CD14-positive monocyte (primary cell): ENCODE measurements around the gene LNX2. TPM values are rescaled to one million over a fixed set of nuclear protein-coding genes. Genes with fewer than 3 reads are reported as not detected.

Experiments
- DNase-seq, 3 donors: peaks; one replicate each; pipeline ENCODE4 v3.0.0-alpha.2; 2011 to 2022
- H2AFZ ChIP-seq: 2 replicates; pipeline ENCODE4 v1.6.0; 2012; ENCODE audit warnings: mild to moderate bottlenecking, low read depth, low read length, inconsistent platforms; ENCODE audit not compliant: insufficient read depth, poor library complexity, severe bottlenecking
- H3K27ac ChIP-seq, 2 donors: 1 replicate in 1 of 2; 2 replicates in 1 of 2; pipeline ENCODE4 v1.5.1; 2012 to 2013; ENCODE audit warnings: low read length in 2 of 2, control low read depth in 1 of 2, inconsistent platforms in 1 of 2, low read depth in 1 of 2, mild to moderate bottlenecking in 1 of 2
- H3K27me3 ChIP-seq, 2 donors: one replicate each; pipeline versions ENCODE4 v1.6.0 to v1.6.1; 2011 to 2013; ENCODE audit warnings: low read length in 2 of 2; ENCODE audit not compliant: control insufficient read depth in 2 of 2, insufficient read depth in 2 of 2
- H3K36me3 ChIP-seq, 2 donors: replicated peaks in 1 of 2; 1 replicate in 1 of 2; 2 replicates in 1 of 2; pipeline versions ENCODE4 v1.5.1 to v1.6.1; 2012 to 2013; ENCODE audit warnings: low read length in 2 of 2, control low read depth in 1 of 2, inconsistent platforms in 1 of 2, mild to moderate bottlenecking in 1 of 2; ENCODE audit not compliant: insufficient read depth in 2 of 2, control insufficient read depth in 1 of 2
- H3K4me1 ChIP-seq, 2 donors: 1 replicate in 1 of 2; 2 replicates in 1 of 2; pipeline versions ENCODE4 v1.5.1 to v1.6.1; 2012 to 2013; ENCODE audit warnings: low read length in 2 of 2, control low read depth in 1 of 2, inconsistent platforms in 1 of 2, mild to moderate bottlenecking in 1 of 2, moderate library complexity in 1 of 2; ENCODE audit not compliant: insufficient read depth in 2 of 2, control insufficient read depth in 1 of 2
- H3K4me2 ChIP-seq: replicated peaks from 2 replicates; pipeline ENCODE3; 2012; ENCODE audit warnings: low read length, moderate library complexity, mild to moderate bottlenecking; ENCODE audit not compliant: poor library complexity, severe bottlenecking; ENCODE audit errors: extremely low read depth
- H3K4me3 ChIP-seq, 3 experiments: fragments of 200-600 bp in 1 of 3; sonication (generic) in 1 of 3; replicated peaks in 1 of 3; 1 replicate in 2 of 3; 2 replicates in 1 of 3; pipeline ENCODE4 v1.5.1; 2011 to 2013; ENCODE audit warnings: low read length in 3 of 3, mild to moderate bottlenecking in 3 of 3, control low read depth in 2 of 3, low read depth in 2 of 3, inconsistent platforms in 1 of 3, moderate library complexity in 1 of 3
- H3K79me2 ChIP-seq: 2 replicates; pipeline ENCODE4 v1.6.0; 2012; ENCODE audit warnings: mild to moderate bottlenecking, control low read depth, inconsistent platforms, low read length, moderate library complexity; ENCODE audit not compliant: insufficient read depth
- H3K9ac ChIP-seq: 2 replicates; pipeline ENCODE4 v1.6.0; 2017; ENCODE audit warnings: low read length, mild to moderate bottlenecking; ENCODE audit not compliant: insufficient read depth, poor library complexity, severe bottlenecking
- H3K9me3 ChIP-seq, 2 donors: replicated peaks in 1 of 2; 1 replicate in 1 of 2; 2 replicates in 1 of 2; pipeline versions ENCODE4 v1.5.1 to v1.6.1; 2012 to 2013; ENCODE audit warnings: low read length in 2 of 2, control low read depth in 1 of 2; ENCODE audit not compliant: control insufficient read depth in 1 of 2, insufficient read depth in 1 of 2
- H4K20me1 ChIP-seq: 2 replicates; pipeline ENCODE4 v1.6.0; 2012; ENCODE audit warnings: mild to moderate bottlenecking, low read length, control low read depth, moderate library complexity; ENCODE audit not compliant: insufficient read depth
- H3K27ac Mint-ChIP-seq, 7 donors: one replicate each; pipeline ENCODE4 v1.8.0; 2020; ENCODE audit warnings: mild to moderate bottlenecking in 7 of 7, mixed read lengths in 7 of 7, moderate library complexity in 6 of 7, inconsistent platforms in 2 of 7
- H3K27me3 Mint-ChIP-seq, 3 donors: one replicate each; pipeline ENCODE4 v1.8.0; 2021 to 2022; ENCODE audit warnings: low read depth in 3 of 3, mild to moderate bottlenecking in 3 of 3, mixed read lengths in 3 of 3, moderate library complexity in 3 of 3, inconsistent platforms in 1 of 3
- H3K36me3 Mint-ChIP-seq, 2 donors: one replicate each; pipeline ENCODE4 v1.8.0; 2020; ENCODE audit warnings: mixed read lengths in 2 of 2, inconsistent platforms in 1 of 2, mild to moderate bottlenecking in 1 of 2
- H3K4me1 Mint-ChIP-seq: one replicate; pipeline ENCODE4 v1.8.0; 2020; ENCODE audit warnings: mild to moderate bottlenecking, mixed read lengths
- H3K4me3 Mint-ChIP-seq, 2 donors: one replicate each; pipeline ENCODE4 v1.8.0; 2020; ENCODE audit warnings: mild to moderate bottlenecking in 2 of 2, mixed read lengths in 2 of 2, moderate library complexity in 1 of 2
- H3K9me3 Mint-ChIP-seq, 7 donors: one replicate each; pipeline ENCODE4 v1.8.0; 2020 to 2022; ENCODE audit warnings: mixed read lengths in 7 of 7, mild to moderate bottlenecking in 6 of 7, moderate library complexity in 6 of 7, inconsistent platforms in 2 of 7
- CTCF ChIP-seq: fragments of 200-600 bp; IDR thresholded peaks from one replicate; pipeline ENCODE4 v1.8.0; 2022; ENCODE audit warnings: antibody characterized with exemption, mild to moderate bottlenecking
- WGBS: methylation state at CpG from one replicate; pipeline ENCODE4 v1.1.5; 2013; ENCODE audit warnings: missing lambda C conversion rate; ENCODE audit not compliant: insufficient coverage; 5-methylcytosine and 5-hydroxymethylcytosine counted together
- intact Hi-C, 2 donors: fragments of 100-400 bp; cut with micrococcal nuclease; formaldehyde crosslinking; loops; one replicate each; pipeline versions ENCODE4 v1.15.0 to v1.15.1; 2023
- polyA plus RNA-seq, 3 donors: library from polyadenylated mRNA; depleted of rRNA in 1 of 3; unstranded in 2 of 3; stranded (reverse) in 1 of 3; fragments of 300-500 nt in 2 of 3; fragments of >200 nt in 1 of 3; fragmentation: Illumina TruSeq in 2 of 3; gene quantifications; 1 replicate in 2 of 3; 2 replicates in 1 of 3; pipeline ENCODE4 v1.2.3, GENCODE V29; 2012 to 2021

Gene LNX2
- polyA plus RNA-seq, 3 donors = 0.89 to 2.3 (median 1.5) TPM

DNA sequence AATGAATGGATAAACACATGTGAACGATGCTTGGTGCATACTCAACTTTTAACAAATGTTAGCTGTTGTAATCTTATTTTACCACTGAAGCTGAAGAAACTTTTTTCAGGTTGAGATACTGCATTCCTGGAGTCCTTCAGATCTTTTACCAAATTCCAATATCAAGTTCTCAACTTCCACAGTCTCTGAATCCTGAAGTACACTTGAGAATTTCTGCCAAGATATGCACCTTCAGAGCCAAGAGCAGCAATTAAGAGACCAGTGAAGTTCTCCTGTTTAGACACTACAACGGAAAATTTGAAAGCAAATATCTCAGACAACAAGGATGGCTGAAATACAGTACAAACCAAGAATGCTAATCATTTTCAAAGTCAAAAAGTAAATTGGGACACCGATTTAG lies 85.3 kb downstream of the LNX2 start:
- Histone ChIP-seq H3K36me3 (no peaks in the 10 kb centered on the region), H3K79me2 (no peaks in the 10 kb centered on the region), H3K4me3 (no peak overlapping the region), H2AFZ (no peak overlapping the region), H3K4me1 (peaks cover 4 to 8% of the 10 kb centered on the region in 2 donors), H3K4me2 (no peak overlapping the region), H3K27me3 (no peaks in the 10 kb centered on the region), H3K9me3 (no peaks in the 10 kb centered on the region), H3K27ac (no peak overlapping the region), H3K9ac (no peak overlapping the region), H4K20me1 (no peaks in the 10 kb centered on the region)
- H3K36me3 Mint-ChIP-seq = no peaks in the 10 kb centered on the region
- H3K27ac Mint-ChIP-seq = no peak overlapping the region
- peaks cover 6% of the 10 kb centered on the region for H3K4me1 Mint-ChIP-seq
- WGBS = 100% methylated on average over 2 of the region's 3 CpGs
- H3K9me3 Mint-ChIP-seq = no peaks in the 10 kb centered on the region
- H3K27me3 Mint-ChIP-seq = peaks cover 1 to 7% (median 6%) of the 10 kb centered on the region in 3 donors
- no peak for TF ChIP-seq CTCF
- no peak for DNase-seq
- no peak overlapping the region for H3K4me3 Mint-ChIP-seq
- intact Hi-C loops = loop anchor here (5.0 to 10.0 kb wide), 3 partner anchors 143 to 290 kb away; no protein-coding TSS in a partner anchor

DNA sequence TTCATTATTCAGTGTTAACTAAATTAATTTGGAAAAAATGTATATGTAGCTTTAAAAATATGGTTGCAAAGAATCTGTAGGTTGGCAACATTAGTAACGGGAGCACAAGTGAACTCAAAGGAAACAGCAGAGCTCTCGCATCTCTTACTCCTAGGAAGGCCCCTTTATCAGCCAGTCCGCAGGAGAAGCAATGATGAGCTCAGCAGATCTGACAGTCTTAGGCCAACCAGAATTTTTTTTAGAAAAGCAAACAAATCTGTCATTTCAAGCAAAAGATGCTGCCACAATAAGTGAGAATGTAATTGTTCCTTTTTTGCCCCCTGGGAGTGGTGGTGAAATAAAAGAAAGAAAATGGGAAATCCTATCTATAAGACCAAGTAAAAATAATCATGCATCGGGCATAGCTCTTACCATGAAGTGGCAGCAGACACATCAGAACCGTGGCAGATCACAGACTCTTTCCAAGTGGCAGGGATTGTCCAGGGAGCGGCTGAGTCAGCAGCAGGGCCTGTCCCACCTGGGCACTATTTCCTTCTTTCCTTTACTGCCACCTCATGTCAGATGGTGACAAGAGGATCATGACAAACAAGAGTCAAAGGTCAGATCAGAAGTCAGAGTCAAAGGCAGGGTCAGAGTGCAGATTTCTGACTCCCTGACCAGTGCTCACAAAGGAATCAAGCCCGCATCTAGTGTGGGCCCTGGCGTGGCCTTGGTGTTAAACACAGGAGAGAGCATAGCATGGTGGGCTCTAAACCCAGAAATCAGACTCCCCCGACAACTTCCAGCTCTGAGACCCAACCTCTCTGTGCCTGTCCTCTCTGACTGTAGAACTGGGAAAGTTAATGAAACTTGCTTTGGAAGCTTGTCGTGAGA lies 86.0 kb downstream of the LNX2 start:
- WGBS = 73% methylated on average over 5 of the region's 10 CpGs
- H3K27me3 Mint-ChIP-seq = peaks cover 1 to 7% (median 6%) of the 10 kb centered on the region in 3 donors
- H2AFZ ChIP-seq = no peak overlapping the region
- no peaks in the 10 kb centered on the region for H3K9me3 ChIP-seq
- intact Hi-C loops = loop anchor here (5.0 to 10.0 kb wide), 3 partner anchors 142 to 290 kb away; no protein-coding TSS in a partner anchor
- no peaks in the 10 kb centered on the region for H4K20me1 ChIP-seq
- H3K27ac Mint-ChIP-seq = no peak overlapping the region
- no peak overlapping the region for H3K4me3 ChIP-seq
- H3K27me3 ChIP-seq = no peaks in the 10 kb centered on the region
- peaks cover 6% of the 10 kb centered on the region for H3K4me1 Mint-ChIP-seq
- no peak for TF ChIP-seq CTCF
- H3K9ac ChIP-seq = no peak overlapping the region
- no peak overlapping the region for H3K27ac ChIP-seq
- no peak overlapping the region for H3K4me2 ChIP-seq
- H3K4me1 ChIP-seq = peaks cover 4 to 8% of the 10 kb centered on the region in 2 donors
- no peaks in the 10 kb centered on the region for H3K36me3 Mint-ChIP-seq
- no peaks in the 10 kb centered on the region for H3K79me2 ChIP-seq
- no peak for DNase-seq
- no peaks in the 10 kb centered on the region for H3K36me3 ChIP-seq
- H3K4me3 Mint-ChIP-seq = no peak overlapping the region
- H3K9me3 Mint-ChIP-seq = no peaks in the 10 kb centered on the region
